ENCODE data around the gene TYMS.

- no peak for TF ChIP-seq POLR2A (IDR thresholded peaks at IDR 0.05; ENCODE audit: low read depth, low read length)
- TF ChIP-seq POLR2AphosphoS5 (IDR thresholded peaks at IDR 0.05; ENCODE audit: low read depth, low read length): no peak
- TF ChIP-seq SPI1 (IDR thresholded peaks at IDR 0.05; ENCODE audit: low read depth, low read length): no peak
These were observed 1.6 kb downstream of the TYMS start for GRCh38 chr18:658947-659533.

Measured in GM12891 (cell line).